ENCODE measurements around the gene S1PR3. TPM values are rescaled to one million over a fixed set of nuclear protein-coding genes. Genes with fewer than 3 reads are reported as not detected.
"Not testable (repeated sequence)": the region's sequence is repeated elsewhere in the genome, so short reads cannot be mapped to it uniquely, and the experiment has no call there.

The S1PR3 gene
- 1 to 10 TPM; 5.6 to 8.1 (median 6.0) TPM for total RNA-seq

DNA sequence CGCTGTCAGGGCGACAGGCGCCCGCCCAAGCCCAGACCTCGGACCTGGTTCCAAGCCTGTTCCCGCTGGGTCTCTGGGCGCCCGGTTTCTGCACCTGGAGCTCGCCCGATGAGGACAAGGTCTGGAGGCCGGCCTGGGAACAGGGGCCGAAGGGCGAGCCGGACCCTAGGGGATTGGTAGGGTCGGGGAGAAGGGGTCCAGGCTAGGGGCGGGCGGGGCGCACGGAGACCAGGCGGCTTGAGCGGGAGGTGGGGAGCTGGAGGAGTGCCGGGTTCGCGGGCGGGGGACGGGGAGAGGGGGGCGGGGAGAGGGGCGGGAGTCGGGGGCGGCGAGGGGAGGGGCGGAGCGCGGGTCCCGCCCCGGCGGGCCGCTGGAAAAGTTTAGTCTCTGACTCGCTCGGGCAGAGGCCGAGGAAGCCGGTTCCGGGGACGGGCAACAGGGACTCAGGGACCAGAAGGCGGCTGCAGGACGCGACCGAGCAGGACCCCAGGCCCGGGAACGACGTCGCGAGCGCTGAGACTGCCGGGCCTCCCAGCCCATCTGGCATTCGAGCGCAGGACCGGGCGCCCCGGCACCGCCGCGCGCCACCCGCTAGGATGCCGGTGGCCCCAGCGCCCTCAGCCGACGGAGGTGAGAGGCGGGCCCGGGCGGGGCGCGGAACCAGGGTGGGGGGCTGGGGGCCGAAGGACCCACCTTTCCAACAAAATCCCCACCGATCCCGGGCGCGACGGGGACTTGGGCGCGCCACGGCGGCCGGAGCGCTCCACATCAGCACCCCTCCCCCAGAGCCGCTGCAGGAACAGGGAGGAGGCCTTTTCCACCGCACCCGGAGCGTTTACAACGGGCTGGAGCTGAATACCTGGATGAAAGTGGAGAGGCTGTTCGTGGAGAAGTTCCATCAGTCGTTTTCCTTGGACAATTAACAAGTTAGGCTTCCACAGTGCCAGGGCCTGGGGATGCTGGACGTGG lies at the start of gene S1PR3:
S1PR3 (plus strand) TSS at position 403 of the 969 bp plus-strand sequence. CDS start 9,733 bp downstream, outside the sequence.
- intact Hi-C loops (cut with DNase I) = no loop called here
- WGBS, 2 donors = 2 to 3% methylated on average over 41 to 44 of the region's 94 CpGs

DNA sequence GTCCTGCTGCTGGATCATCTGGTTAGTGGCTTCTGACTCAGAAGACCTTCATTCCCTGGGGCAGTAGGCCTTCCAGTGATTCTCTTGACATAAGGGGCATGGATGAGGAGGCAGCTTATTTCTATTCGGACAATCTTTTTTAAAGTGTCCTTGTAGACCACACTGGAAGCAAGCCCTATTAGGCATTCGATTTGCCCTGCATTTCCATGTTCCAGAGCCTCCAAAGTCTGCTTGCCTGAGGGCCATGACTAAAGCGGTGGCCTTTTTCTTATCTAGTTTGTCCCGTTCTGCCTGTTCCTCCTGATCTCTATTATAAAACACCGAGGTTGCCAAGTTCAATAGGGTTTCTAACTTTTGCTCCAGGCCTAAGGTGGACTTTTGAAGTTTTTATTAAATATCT lies 49.7 kb upstream of the S1PR3 start:
- intact Hi-C loops (cut with DNase I); H3K27ac ChIP-seq; H3K4me3 ChIP-seq (replicated peaks in 1 of 3); H3K36me3 ChIP-seq; H3K27me3 ChIP-seq; DNase-seq; H3K4me1 ChIP-seq; H3K9me3 ChIP-seq: not testable (repeated sequence)
- 76 to 77% methylated on average over 5 of the region's 5 CpGs for WGBS, 2 donors

More for the DNA sequence above, at the start of gene S1PR3:
- no peaks in the 10 kb centered on the region for H3K9me3 ChIP-seq
- DNase-seq = peak; percentile 58 to 68
- peak within 1 kb of the TSS in 2 of 3 donors; percentile 60 for H3K4me3 ChIP-seq (replicated peaks in 1 of 3)
- TF ChIP-seq, protein P1, sequence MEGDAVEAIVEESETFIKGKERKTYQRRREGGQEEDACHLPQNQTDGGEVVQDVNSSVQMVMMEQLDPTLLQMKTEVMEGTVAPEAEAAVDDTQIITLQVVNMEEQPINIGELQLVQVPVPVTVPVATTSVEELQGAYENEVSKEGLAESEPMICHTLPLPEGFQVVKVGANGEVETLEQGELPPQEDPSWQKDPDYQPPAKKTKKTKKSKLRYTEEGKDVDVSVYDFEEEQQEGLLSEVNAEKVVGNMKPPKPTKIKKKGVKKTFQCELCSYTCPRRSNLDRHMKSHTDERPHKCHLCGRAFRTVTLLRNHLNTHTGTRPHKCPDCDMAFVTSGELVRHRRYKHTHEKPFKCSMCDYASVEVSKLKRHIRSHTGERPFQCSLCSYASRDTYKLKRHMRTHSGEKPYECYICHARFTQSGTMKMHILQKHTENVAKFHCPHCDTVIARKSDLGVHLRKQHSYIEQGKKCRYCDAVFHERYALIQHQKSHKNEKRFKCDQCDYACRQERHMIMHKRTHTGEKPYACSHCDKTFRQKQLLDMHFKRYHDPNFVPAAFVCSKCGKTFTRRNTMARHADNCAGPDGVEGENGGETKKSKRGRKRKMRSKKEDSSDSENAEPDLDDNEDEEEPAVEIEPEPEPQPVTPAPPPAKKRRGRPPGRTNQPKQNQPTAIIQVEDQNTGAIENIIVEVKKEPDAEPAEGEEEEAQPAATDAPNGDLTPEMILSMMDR (IDR thresholded peaks at IDR 0.05) = peak in 1 of 6 experiments; percentile 10
- peak in 1 of 2 donors; percentile 67 for TF ChIP-seq POLR2A (IDR thresholded peaks at IDR 0.05)
- no peaks in the 10 kb centered on the region for H3K27me3 ChIP-seq
- no peaks in the 10 kb centered on the region for H3K36me3 ChIP-seq
- H3K27ac ChIP-seq = peak within 1 kb of the TSS in 2 of 3 donors; percentile 51 to 58
- H3K4me1 ChIP-seq = peaks cover 6 to 11% of the 10 kb centered on the region in 2 donors

DNA sequence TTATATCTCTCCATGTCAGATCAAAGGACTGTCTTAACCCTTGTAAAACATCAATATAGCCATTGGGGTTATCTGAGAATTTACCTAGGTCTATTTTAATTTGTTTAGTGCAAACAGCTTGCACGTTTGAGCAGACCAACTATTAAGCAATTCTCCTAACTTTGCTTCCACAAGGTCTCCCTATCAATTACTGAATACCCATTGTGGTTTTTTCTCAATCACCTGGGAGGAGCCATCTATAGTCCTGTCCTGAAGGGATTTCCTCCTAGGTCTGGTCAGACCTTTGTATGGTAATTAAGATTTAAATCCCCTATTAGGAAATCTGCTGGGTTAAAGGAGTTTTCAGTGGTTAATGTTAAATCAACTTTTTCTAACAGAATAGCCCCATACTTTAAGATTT lies 48.9 kb upstream of the S1PR3 start:
- Histone ChIP-seq H3K27me3 (no peaks in the 10 kb centered on the region), H3K4me1 (peaks cover 0 to 3% of the 10 kb centered on the region in 2 donors), H3K27ac (no peak overlapping the region), H3K4me3 (replicated peaks in 1 of 3) (no peak overlapping the region), H3K36me3 (no peaks in the 10 kb centered on the region), H3K9me3 (no peaks in the 10 kb centered on the region)
- TF ChIP-seq, protein P1 (IDR thresholded peaks at IDR 0.05) = no peak
- no peak for TF ChIP-seq POLR2A (IDR thresholded peaks at IDR 0.05)
- WGBS, 2 donors = 70 to 83% methylated on average over 1 of the region's 1 CpG
- intact Hi-C loops (cut with DNase I) = no loop called here
- DNase-seq = no peak

DNA sequence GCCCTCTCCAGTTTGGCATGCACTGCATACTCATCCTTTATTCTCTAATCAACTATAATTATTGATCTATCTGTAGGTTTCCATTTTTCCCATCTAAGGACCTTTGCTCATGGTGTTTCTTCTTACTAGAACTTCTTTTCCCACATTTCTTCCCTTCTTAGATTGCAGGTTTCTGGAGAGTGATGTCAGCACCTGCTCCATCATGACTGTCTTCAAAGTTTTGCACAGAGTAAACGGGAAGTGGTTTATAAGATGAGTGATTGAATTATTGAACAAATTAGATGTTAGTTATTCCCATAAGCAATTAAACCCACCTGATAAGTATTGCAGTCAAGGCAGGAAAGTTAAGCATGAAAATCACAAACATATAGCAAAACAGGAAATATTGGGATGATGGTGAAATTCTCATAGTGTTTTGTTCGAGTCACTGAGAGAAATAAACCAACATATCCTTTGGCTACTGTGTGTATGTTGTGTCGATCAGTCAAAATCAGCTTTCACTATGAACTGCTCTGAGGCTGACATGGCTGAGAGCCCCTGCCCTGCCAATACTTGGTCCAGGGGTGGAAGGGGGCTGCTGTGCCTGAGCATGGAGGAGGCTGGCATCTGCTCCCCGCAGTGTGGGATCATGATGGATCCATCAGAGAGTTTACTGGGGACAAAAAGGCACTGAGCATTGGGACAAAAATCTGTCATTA lies 45.5 kb upstream of the S1PR3 start:
- Histone ChIP-seq H3K27me3 (no peaks in the 10 kb centered on the region), H3K36me3 (no peaks in the 10 kb centered on the region), H3K9me3 (no peaks in the 10 kb centered on the region), H3K4me3 (replicated peaks in 1 of 3) (no peak overlapping the region), H3K27ac (no peak overlapping the region), H3K4me1 (peaks cover 14 to 15% of the 10 kb centered on the region in 2 donors)
- no peak for DNase-seq
- 61 to 62% methylated on average over 4 of the region's 4 CpGs for WGBS, 2 donors
- no peak for TF ChIP-seq POLR2A (IDR thresholded peaks at IDR 0.05)
- TF ChIP-seq, protein P1 (IDR thresholded peaks at IDR 0.05) = no peak
- intact Hi-C loops (cut with DNase I) = no loop called here

DNA sequence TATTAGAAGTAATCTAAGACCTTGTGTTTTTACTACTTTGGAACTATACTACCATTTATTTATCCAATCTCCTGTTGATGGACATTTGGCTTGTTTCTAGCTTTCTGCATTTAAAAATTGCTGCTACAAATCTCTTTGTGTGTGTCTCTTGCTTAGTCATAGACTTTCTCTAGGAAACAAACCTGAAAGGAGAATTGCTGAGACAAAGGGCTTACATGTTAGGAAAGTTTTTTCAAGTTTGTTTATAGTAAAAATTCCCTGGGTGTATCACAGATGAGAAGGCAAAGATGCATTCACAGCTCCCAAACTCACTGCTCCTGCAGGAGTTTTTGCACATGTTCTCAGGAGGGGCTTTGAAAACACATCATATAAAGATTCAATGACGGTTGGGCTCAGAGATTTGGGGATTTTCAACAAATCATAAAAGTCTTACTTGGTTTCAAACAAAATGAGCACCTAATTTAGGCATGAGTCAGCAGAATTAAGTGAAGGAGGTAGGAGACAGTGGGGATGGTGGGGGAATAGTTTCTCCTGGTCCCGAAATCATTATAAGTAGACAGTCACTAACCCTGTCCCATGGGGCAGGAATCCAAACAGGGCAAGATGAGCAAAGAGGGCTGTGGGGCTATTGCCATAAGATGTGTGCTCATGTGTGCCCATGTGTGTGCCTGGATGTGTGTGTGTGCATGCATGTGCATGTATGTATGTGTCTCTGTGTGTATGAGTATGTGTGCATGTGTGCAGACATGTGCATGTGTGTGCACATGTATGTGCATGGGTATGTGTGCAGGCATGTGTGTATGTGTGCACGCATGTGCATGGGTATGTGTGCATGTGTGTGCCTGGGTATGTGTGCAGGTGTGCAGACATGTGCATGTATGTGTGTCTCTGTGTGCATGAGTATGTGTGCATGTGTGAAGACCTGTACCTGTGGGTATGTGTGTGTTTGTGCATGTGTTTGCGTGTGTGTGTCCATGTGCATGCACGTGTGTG lies 43.4 kb upstream of the S1PR3 start:
- no peak for DNase-seq
- Histone ChIP-seq H3K4me1 (peaks cover 14 to 18% of the 10 kb centered on the region in 2 donors), H3K4me3 (replicated peaks in 1 of 3) (no peak overlapping the region), H3K27ac (no peak overlapping the region), H3K9me3 (no peaks in the 10 kb centered on the region), H3K27me3 (no peaks in the 10 kb centered on the region), H3K36me3 (no peaks in the 10 kb centered on the region)
- intact Hi-C loops (cut with DNase I) = no loop called here
- 65 to 72% methylated on average over 5 of the region's 5 CpGs for WGBS, 2 donors
- TF ChIP-seq, protein P1 (IDR thresholded peaks at IDR 0.05) = no peak
- TF ChIP-seq POLR2A (IDR thresholded peaks at IDR 0.05) = no peak

Data from thyroid gland (tissue), 4 donors.